MM.1S (cell line): ENCODE data around the gene ALPG.
"Not testable (repeated sequence)": the region's sequence is repeated elsewhere in the genome, so short reads cannot be mapped to it uniquely, and the experiment has no call there.

Experiments used
- CTCF ChIP-seq: fragments of 300-600 bp; sonication (generic); IDR thresholded peaks from 2 replicates; pipeline ENCODE4 v1.5.1; 2016; ENCODE audit warnings: antibody characterized with exemption, low read length, mixed read lengths
- EZH2 ChIP-seq: fragments of 300-600 bp; sonication (generic); optimal IDR thresholded peaks from 2 replicates; pipeline ENCODE3; 2017; ENCODE audit warnings: low read depth, mild to moderate bottlenecking, antibody characterized with exemption, low read length, mixed read lengths

- TF ChIP-seq CTCF, EZH2: not testable (repeated sequence)
Observed at GRCh38 chr2:232407428-232408150, 945 bp downstream of the ALPG start.
